HepG2 (cell line): ENCODE measurements around the gene C11orf91. TPM values are rescaled to one million over a fixed set of nuclear protein-coding genes. Genes with fewer than 3 reads are reported as not detected.

Experiments used
- ATAC-seq: fragments of 200-7000 bp; cut with Tn5 transposase; 3 replicates; pipeline ENCODE4 v1.9.1; 2020; ENCODE audit warnings: mild to moderate bottlenecking, moderate library complexity
- BruUV-seq: library from RNA; stranded (reverse); fragments of 400-500 nt; replicated peaks from 2 replicates; lab custom pipeline; 2021; lab: Mats Ljungman, UMichigan
- CTCF ChIA-PET: fragments of 300-600 bp; formaldehyde crosslinking; extraction: SDS; loops from one replicate; lab custom pipeline; 2021; ENCODE audit warnings: low total read pairs, inconsistent platforms, low intra/inter-chr PET ratio; lab: Yijun Ruan, JAX
- POLR2A ChIA-PET: fragments of 350-600 bp; sonication (Branson Sonifier 250); formaldehyde crosslinking; loops from one replicate; lab custom pipeline; 2020; ENCODE audit warnings: antibody characterized with exemption, inconsistent platforms; lab: Yijun Ruan, JAX
- DNase-seq: peaks from one replicate; pipeline ENCODE4 v3.0.0-alpha.2; 2015; ENCODE audit warnings: low spot score
- FAIRE-seq: peaks from 3 replicates; lab custom pipeline; 2011; peaks lifted over from hg19 to GRCh38; lab: Jason Lieb, UNC
- H2AFZ ChIP-seq: one replicate; pipeline ENCODE4 v1.6.1; 2011; ENCODE audit warnings: low read length, inconsistent platforms
- H3K27ac ChIP-seq: fragments of 300-600 bp; 3 replicates; pipeline ENCODE4 v1.8.0; 2011; ENCODE audit warnings: mixed run types, mild to moderate bottlenecking, mixed read lengths, low read length, inconsistent platforms; ENCODE audit not compliant: insufficient read depth; ENCODE audit errors: extremely low read length
- H3K27me3 ChIP-seq, 2 experiments: fragments of 200-600 bp in 1 of 2; 2 replicates in 1 of 2; 3 replicates in 1 of 2; pipeline versions ENCODE4 v1.6.0 to v1.8.0; 2011; ENCODE audit warnings: low read length in 2 of 2, mild to moderate bottlenecking in 2 of 2, moderate library complexity in 2 of 2, inconsistent platforms in 1 of 2; ENCODE audit not compliant: insufficient read depth in 2 of 2, control insufficient read depth in 1 of 2
- H3K36me3 ChIP-seq, 2 experiments: fragments of 200-600 bp in 1 of 2; replicated peaks in 1 of 2; 2 replicates in 1 of 2; 3 replicates in 1 of 2; pipeline versions ENCODE4 v1.5.1 to v1.8.0; 2011; ENCODE audit warnings: low read length in 2 of 2, inconsistent platforms in 1 of 2; ENCODE audit not compliant: insufficient read depth in 2 of 2, control insufficient read depth in 1 of 2
- H3K4me1 ChIP-seq: 2 replicates; pipeline ENCODE4 v1.5.1; 2012; ENCODE audit warnings: low read length, inconsistent platforms; ENCODE audit not compliant: insufficient read depth
- H3K4me2 ChIP-seq: 2 replicates; pipeline ENCODE4 v1.6.0; 2011; ENCODE audit warnings: low read depth, low read length, inconsistent platforms
- H3K4me3 ChIP-seq, 3 experiments: fragments of 200-600 bp in 1 of 3; sonication (generic), shearing (Covaris generic) in 1 of 3; replicated peaks in 1 of 3; 2 replicates each; pipeline ENCODE4 v1.5.1; 2011 to 2016; ENCODE audit warnings: low read length in 3 of 3, inconsistent platforms in 2 of 3, low read depth in 2 of 3, mild to moderate bottlenecking in 2 of 3, control low read depth in 1 of 3, mixed read lengths in 1 of 3; ENCODE audit not compliant: insufficient read depth in 1 of 3
- H3K79me2 ChIP-seq: one replicate; pipeline ENCODE4 v1.6.1; 2011; ENCODE audit warnings: low read length, inconsistent platforms; ENCODE audit not compliant: insufficient read depth
- H3K9ac ChIP-seq: 2 replicates; pipeline ENCODE4 v1.6.0; 2011; ENCODE audit warnings: mild to moderate bottlenecking, low read depth, low read length, inconsistent platforms; ENCODE audit not compliant: insufficient read depth
- H3K9me3 ChIP-seq: 2 replicates; pipeline ENCODE4 v1.5.1; 2012; ENCODE audit warnings: mild to moderate bottlenecking, low read length
- H4K20me1 ChIP-seq: 2 replicates; pipeline ENCODE4 v1.6.0; 2011; ENCODE audit warnings: inconsistent platforms, mild to moderate bottlenecking, low read length, moderate library complexity; ENCODE audit not compliant: insufficient read depth
- AGO2 ChIP-seq: fragments of 200-400 bp; formaldehyde crosslinking; optimal IDR thresholded peaks from 2 replicates; pipeline ENCODE3; 2017; ENCODE audit warnings: mild to moderate bottlenecking, low read depth, low read length, moderate library complexity
- ELF3 ChIP-seq: IDR thresholded peaks from 2 replicates; pipeline ENCODE4 v1.6.1; 2016; ENCODE audit warnings: missing genetic modification reagents, missing compliant biosample characterization
- FIP1L1 ChIP-seq: fragments of 200-400 bp; formaldehyde crosslinking; IDR thresholded peaks from 2 replicates; pipeline ENCODE4 v1.6.1; 2018; ENCODE audit warnings: low read depth, mild to moderate bottlenecking, low read length, moderate library complexity, borderline replicate concordance; ENCODE audit not compliant: insufficient read depth
- HIC2 ChIP-seq: sonication (generic); formaldehyde crosslinking; IDR thresholded peaks from 2 replicates; pipeline ENCODE4 v1.9.0; 2022; ENCODE audit warnings: low read depth, missing genetic modification reagents
- JUND ChIP-seq: sonication (generic); formaldehyde crosslinking; IDR thresholded peaks from 2 replicates; pipeline ENCODE4 v1.8.0; 2022; ENCODE audit warnings: mild to moderate bottlenecking, missing genetic modification reagents
- MATR3 ChIP-seq: sonication (generic); formaldehyde crosslinking; IDR thresholded peaks from 2 replicates; pipeline ENCODE4 v1.4.0; 2020; ENCODE audit warnings: missing genetic modification reagents
- NCOA1 ChIP-seq: sonication (generic); formaldehyde crosslinking; IDR thresholded peaks from 2 replicates; pipeline ENCODE4 v1.9.0; 2021; ENCODE audit warnings: missing genetic modification reagents
- SALL2 ChIP-seq: sonication (generic); formaldehyde crosslinking; IDR thresholded peaks from 2 replicates; pipeline ENCODE4 v1.8.1; 2023; ENCODE audit warnings: mild to moderate bottlenecking, missing genetic modification reagents, inconsistent platforms
- SP2 ChIP-seq: sonication (generic); formaldehyde crosslinking; IDR thresholded peaks from 2 replicates; pipeline ENCODE4 v1.5.1; 2020; ENCODE audit warnings: mild to moderate bottlenecking, missing genetic modification reagents
- TERF1 ChIP-seq: sonication (generic); formaldehyde crosslinking; IDR thresholded peaks from 2 replicates; pipeline ENCODE4 v1.8.0; 2022; ENCODE audit warnings: mild to moderate bottlenecking, missing genetic modification reagents, moderate library complexity
- XBP1 ChIP-seq: sonication (generic); formaldehyde crosslinking; IDR thresholded peaks from 2 replicates; pipeline ENCODE4 v1.5.0; 2020; ENCODE audit warnings: missing genetic modification reagents
- ZFX ChIP-seq: sonication (generic); formaldehyde crosslinking; IDR thresholded peaks from 2 replicates; pipeline ENCODE4 v1.4.0; 2020; ENCODE audit warnings: mild to moderate bottlenecking, low read depth, missing genetic modification reagents, moderate library complexity
- ZNF644 ChIP-seq: IDR thresholded peaks from 2 replicates; pipeline ENCODE4 v1.6.1; 2016; ENCODE audit warnings: low read depth
- ZNF687 ChIP-seq: sonication (generic); formaldehyde crosslinking; IDR thresholded peaks from 2 replicates; pipeline ENCODE4 v1.5.1; 2020; ENCODE audit warnings: mild to moderate bottlenecking, missing genetic modification reagents, moderate library complexity
- WGBS: methylation state at CpG from one replicate; pipeline ENCODE4 v1.1.6; 2017; ENCODE audit warnings: low lambda C conversion rate; 5-methylcytosine and 5-hydroxymethylcytosine counted together
- in situ Hi-C: cut with HindIII; loops from 2 replicates; pipeline ENCODE4 v1.10.0; 2017; ENCODE audit warnings: low pct_unique_long_range_greater_than_20kb; ENCODE audit not compliant: extremely low pct_ligation_motif_present
- intact Hi-C: fragments of 100-400 bp; cut with micrococcal nuclease; formaldehyde crosslinking; loops from one replicate; pipeline ENCODE4 v1.10.0; 2022; ENCODE audit not compliant: unreplicated experiment
- polyA plus RNA-seq, 8 experiments: library from polyadenylated mRNA; depleted of rRNA in 3 of 8; stranded (reverse) in 7 of 8; unstranded in 1 of 8; fragments of >200 nt; fragmentation: Illumina TruSeq in 4 of 8; extraction: Trizol in 4 of 8; gene quantifications; 2 replicates each; pipeline versions ENCODE4 v1.2.1 to v1.2.3, GENCODE V29; 2011 to 2016; ENCODE audit warnings: low read depth in 4 of 8, missing spikeins in 1 of 8, mixed read lengths in 1 of 8; ENCODE audit not compliant: insufficient read depth in 1 of 8
- total RNA-seq, 5 experiments: library from RNA; depleted of rRNA; stranded (reverse); fragments of >200 nt; fragmentation: Illumina TruSeq; extraction: Trizol; gene quantifications; 2 replicates each; pipeline ENCODE4 v1.2.3, GENCODE V29; 2016; ENCODE audit warnings: low read depth in 1 of 5

Gene C11orf91
- total and polyA plus RNA-seq, 2 of the 13 experiments (the other 11 are each of a cell fraction or from before 2014, with no cell fraction given), result 0.35 TPM; not detected in 1

GRCh38 chr11:33684003-33684706 lies 16.5 kb downstream of the C11orf91 start (continued):
- no peak for TF ChIP-seq AGO2
- no peak for TF ChIP-seq SALL2 (CRISPR knock-in tag)
- TF ChIP-seq ZFX (CRISPR knock-in tag), result no peak
- no peak for TF ChIP-seq ELF3 (CRISPR knock-in tag)
- no peak for TF ChIP-seq SP2 (CRISPR knock-in tag)

- BruUV-seq, result no TSS peak
- Histone ChIP-seq H3K27me3 (no peaks in the 10 kb centered on the region; a peak in 1 of 5 replicates), H3K4me1 (no peaks in the 10 kb centered on the region), H3K9me3 (no peaks in the 10 kb centered on the region), H3K36me3 (no peaks in the 10 kb centered on the region), H2AFZ (no peak overlapping the region), H3K4me3 (no peak overlapping the region), H4K20me1 (no peaks in the 10 kb centered on the region), H3K4me2 (0 out of 2 replicates have a peak overlapping the region, but pooled peaks have one; percentile 29), H3K79me2 (no peaks in the 10 kb centered on the region), H3K27ac (no peak overlapping the region), H3K9ac (no peak overlapping the region)
- ATAC-seq (peak; percentile 61), DNase-seq (no peak), FAIRE-seq (no peak)
- ChIA-PET CTCF (no interaction called here), POLR2A (interaction anchor here (1.9 kb wide), 1 partner anchor 17 kb away, joined by 6 read pairs; no protein-coding TSS in a partner anchor)
- 35% methylated on average over 3 of the region's 4 CpGs for WGBS
- in situ Hi-C loops, result loop anchor here (10.0 kb wide), 1 partner anchor 518 kb away; the partner anchor contains the start of gene CSTF3
- intact Hi-C loops, result no loop called here
- TF ChIP-seq XBP1 (CRISPR knock-in tag), result no peak
- 0 out of 2 replicates have a peak, but pooled peaks have one; percentile 10 for TF ChIP-seq ZNF687 (CRISPR knock-in tag)
- TF ChIP-seq ZNF644, result no peak
- TF ChIP-seq FIP1L1, result no peak
- TF ChIP-seq JUND (CRISPR knock-in tag), result no peak
- no peak for TF ChIP-seq NCOA1 (CRISPR knock-in tag)
- TF ChIP-seq TERF1 (CRISPR knock-in tag), result no peak
- TF ChIP-seq MATR3 (CRISPR knock-in tag), result no peak
- no peak for TF ChIP-seq HIC2 (CRISPR knock-in tag)
Observed at GRCh38 chr11:33682446-33682845, 18.2 kb downstream of the C11orf91 start.
